K562 (cell line): ENCODE measurements around the gene IKBKE. TPM values are rescaled to one million over a fixed set of nuclear protein-coding genes. Genes with fewer than 3 reads are reported as not detected.

Experiments used
- ATAC-seq: fragments of 200-7000 bp; cut with Tn5 transposase; 3 replicates; pipeline ENCODE4 v1.9.1; 2020; ENCODE audit warnings: moderate library complexity
- BruUV-seq: library from RNA; stranded (reverse); fragments of 400-500 nt; replicated peaks from 2 replicates; lab custom pipeline; 2021; lab: Mats Ljungman, UMichigan
- CTCF ChIA-PET: fragments of 300-600 bp; formaldehyde crosslinking; extraction: SDS; loops from one replicate; lab custom pipeline; 2021; ENCODE audit warnings: low intra/inter-chr PET ratio; lab: Yijun Ruan, JAX
- POLR2A ChIA-PET: fragments of 300-600, 350-650 bp; sonication (Branson Sonifier 250); formaldehyde crosslinking; extraction: SDS; loops from one replicate; lab custom pipeline; 2021; ENCODE audit warnings: antibody characterized with exemption, inconsistent platforms; lab: Yijun Ruan, JAX
- DNase-seq, 4 experiments: peaks; one replicate each; pipeline versions ENCODE4 v3.0.0 to v3.0.0-alpha.2; 2011 to 2018; ENCODE audit warnings: low spot score in 3 of 4, mixed read lengths in 3 of 4; ENCODE audit errors: extremely low read depth in 1 of 4
- FAIRE-seq: peaks from 2 replicates; lab custom pipeline; 2011; peaks lifted over from hg19 to GRCh38; lab: Jason Lieb, UNC
- H2AFZ ChIP-seq: 2 replicates; pipeline ENCODE4 v1.6.0; 2011; ENCODE audit warnings: low read depth, low read length, control low read depth, inconsistent platforms
- H3K27ac ChIP-seq: fragments of 200-600 bp; 3 replicates; pipeline ENCODE4 v1.8.0; 2011; ENCODE audit warnings: low read depth, mild to moderate bottlenecking, control low read depth, inconsistent platforms, low read length, moderate library complexity, mixed read lengths; ENCODE audit errors: extremely low read depth
- H3K27me3 ChIP-seq, 2 experiments: fragments of 300-600 bp in 1 of 2; 2 replicates in 1 of 2; 3 replicates in 1 of 2; pipeline versions ENCODE4 v1.6.0 to v1.8.0; 2011; ENCODE audit warnings: inconsistent platforms in 2 of 2, low read length in 2 of 2, mild to moderate bottlenecking in 1 of 2, mixed read lengths in 1 of 2, moderate library complexity in 1 of 2; ENCODE audit not compliant: control insufficient read depth in 2 of 2, insufficient read depth in 2 of 2
- H3K36me3 ChIP-seq: fragments of 300-600 bp; 3 replicates; pipeline ENCODE4 v1.8.0; 2011; ENCODE audit warnings: mild to moderate bottlenecking, low read length, inconsistent platforms; ENCODE audit not compliant: control insufficient read depth, insufficient read depth
- H3K4me1 ChIP-seq, 2 experiments: fragments of 200-600 bp in 1 of 2; replicated peaks in 1 of 2; 2 replicates in 1 of 2; 3 replicates in 1 of 2; pipeline versions ENCODE4 v1.5.1 to v1.8.0; 2011; ENCODE audit warnings: inconsistent platforms in 2 of 2, low read length in 2 of 2, mild to moderate bottlenecking in 1 of 2, mixed read lengths in 1 of 2, moderate library complexity in 1 of 2; ENCODE audit not compliant: control insufficient read depth in 2 of 2, insufficient read depth in 2 of 2
- H3K4me2 ChIP-seq: 2 replicates; pipeline ENCODE4 v1.6.1; 2011; ENCODE audit warnings: low read length, control low read depth, inconsistent platforms, mixed read lengths; ENCODE audit not compliant: insufficient read depth
- H3K4me3 ChIP-seq: fragments of 200-600 bp; sonication (generic), shearing (Covaris generic); 2 replicates; pipeline ENCODE4 v1.5.1; 2016; ENCODE audit warnings: control low read depth, inconsistent platforms
- H3K79me2 ChIP-seq: fragments of 200-600 bp; 3 replicates; pipeline ENCODE4 v1.8.0; 2011; ENCODE audit warnings: low read length, inconsistent platforms; ENCODE audit not compliant: control insufficient read depth, insufficient read depth
- H3K9ac ChIP-seq, 2 experiments: 2 replicates each; pipeline versions ENCODE4 v1.6.0 to v1.6.1; 2011; ENCODE audit warnings: low read depth in 2 of 2, low read length in 2 of 2, control low read depth in 1 of 2, inconsistent platforms in 1 of 2, mild to moderate bottlenecking in 1 of 2, mixed read lengths in 1 of 2; ENCODE audit not compliant: insufficient read depth in 1 of 2
- H3K9me1 ChIP-seq: one replicate; pipeline ENCODE4 v1.6.0; 2011; ENCODE audit warnings: inconsistent platforms, mild to moderate bottlenecking, low read length, moderate library complexity; ENCODE audit not compliant: control insufficient read depth, insufficient read depth
- H3K9me3 ChIP-seq: replicated peaks from 2 replicates; pipeline ENCODE4 v1.5.1; 2011; ENCODE audit warnings: low read depth, low read length, inconsistent platforms; ENCODE audit not compliant: control insufficient read depth, insufficient read depth
- H4K20me1 ChIP-seq: replicated peaks from 2 replicates; pipeline ENCODE4 v1.6.1; 2011; ENCODE audit warnings: low read length, inconsistent platforms, mixed read lengths; ENCODE audit not compliant: control insufficient read depth, insufficient read depth
- MTA2 ChIP-seq: fragments of 450-650 bp; IDR thresholded peaks from 2 replicates; pipeline ENCODE4 v1.6.1; 2016; ENCODE audit warnings: low read depth
- MYBL2 ChIP-seq, 2 experiments: fragments of 450-650 bp in 1 of 2; sonication (generic) in 1 of 2; formaldehyde crosslinking in 1 of 2; IDR thresholded peaks; 2 replicates each; pipeline versions ENCODE4 v1.6.1 to v1.8.1; 2017 to 2022; ENCODE audit warnings: borderline replicate concordance in 1 of 2, inconsistent platforms in 1 of 2, low read depth in 1 of 2, mild to moderate bottlenecking in 1 of 2, missing genetic modification reagents in 1 of 2, moderate library complexity in 1 of 2
- RBM17 ChIP-seq: fragments of 200-400 bp; formaldehyde crosslinking; IDR thresholded peaks from 2 replicates; pipeline ENCODE4 v1.6.1; 2017; ENCODE audit warnings: low read depth, mild to moderate bottlenecking, low read length, borderline replicate concordance
- RREB1 ChIP-seq: fragments of 250-450 bp; sonication (Bioruptor Pico); IDR thresholded peaks from 2 replicates; pipeline ENCODE4 v1.4.0; 2020
- SLC30A9 ChIP-seq: fragments of 250-450 bp; sonication (Bioruptor Pico); IDR thresholded peaks from 2 replicates; pipeline ENCODE4 v1.8.0; 2022; ENCODE audit warnings: mild to moderate bottlenecking, moderate library complexity
- SMAD4 ChIP-seq: fragments of 250-450 bp; sonication (Bioruptor Pico); conservative IDR thresholded peaks from 2 replicates; pipeline ENCODE4 v1.8.0; 2021; ENCODE audit warnings: inconsistent platforms, mild to moderate bottlenecking, moderate library complexity
- ZNF277 ChIP-seq: fragments of 250-450 bp; sonication (Bioruptor Pico); IDR thresholded peaks from 2 replicates; pipeline ENCODE4 v1.8.0; 2022; ENCODE audit warnings: inconsistent platforms, mild to moderate bottlenecking, moderate library complexity, borderline replicate concordance
- WGBS: fragments of 100-300 bp; shearing (Covaris generic); methylation state at CpG from one replicate; pipeline ENCODE4 v1.1.6; 2016; ENCODE audit warnings: low coverage, mixed read lengths; ENCODE audit not compliant: insufficient coverage; ENCODE audit errors: missing lambda C conversion rate; 5-methylcytosine and 5-hydroxymethylcytosine counted together
- in situ Hi-C: fragments of 300-500 bp; cut with MboI; formaldehyde crosslinking; loops from 4 replicates; pipeline ENCODE4 v1.15.0; 2018; ENCODE audit warnings: inconsistent platforms, mixed read lengths
- intact Hi-C: fragments of 100-400 bp; cut with micrococcal nuclease; formaldehyde crosslinking; loops from 2 replicates; pipeline ENCODE4 v1.14.2; 2022
- polyA plus RNA-seq, 8 experiments: library from polyadenylated mRNA; depleted of rRNA in 4 of 8; stranded (reverse) in 5 of 8; unstranded in 3 of 8; fragments of >200 nt; fragmentation: Nextera tagmentation in 2 of 8; fragmentation: Illumina TruSeq in 1 of 8; extraction: Ambion mirVana in 2 of 8; extraction: Trizol in 1 of 8; gene quantifications; 2 replicates each; pipeline versions ENCODE4 v1.2.1 to v1.2.3, GENCODE V29; 2011 to 2014; ENCODE audit warnings: inconsistent platforms in 1 of 8, missing spikeins in 1 of 8
- total RNA-seq, 7 experiments: library from RNA; depleted of rRNA in 6 of 7; stranded (reverse); fragments of >200 nt in 6 of 7; fragmentation: Illumina TruSeq in 2 of 7; extraction: Trizol in 2 of 7; gene quantifications; 2 replicates each; pipeline versions ENCODE4 v1.2.1 to v1.2.3, GENCODE V29; 2011 to 2021; ENCODE audit warnings: low replicate concordance in 1 of 7
- TF ChIP-seq, protein P1 (sequence below): sonication (generic); formaldehyde crosslinking; IDR thresholded peaks from 2 replicates; pipeline ENCODE4 v1.8.0; 2022; ENCODE audit warnings: mild to moderate bottlenecking, missing genetic modification reagents

Gene IKBKE
- total and polyA plus RNA-seq, 9 of the 15 experiments (the other 6 are each of a cell fraction or from before 2014, with no cell fraction given): 2.3 to 9.0 (median 4.8) TPM

DNA sequence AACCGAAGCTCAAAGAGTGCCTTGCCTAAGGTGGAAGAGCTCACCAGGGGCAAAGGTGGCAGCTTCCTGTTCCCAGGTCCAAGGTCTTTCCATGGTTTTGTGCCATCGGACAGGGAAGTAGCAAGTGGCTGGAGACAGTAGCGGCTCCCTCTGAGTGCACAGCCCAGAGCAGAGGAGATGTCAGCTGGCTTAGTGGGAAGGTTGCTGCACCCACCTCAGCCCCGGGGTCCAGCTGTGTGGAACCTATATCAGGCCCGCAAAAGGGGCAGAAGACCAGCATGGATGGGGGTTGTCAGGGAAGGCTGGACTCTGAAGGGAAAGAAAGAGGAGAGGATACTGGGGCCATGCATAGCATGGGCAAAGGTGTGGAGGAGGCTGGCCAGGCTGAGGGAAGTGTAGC is 6.8 kb downstream of the IKBKE start (continued):
- no peak for TF ChIP-seq ZNF277 (CRISPR knock-in tag)
- no peak for TF ChIP-seq SMAD4 (CRISPR knock-in tag)
- TF ChIP-seq RBM17: no peak
- TF ChIP-seq, all 486 proteins: peak for 0

- H3K27me3 ChIP-seq: peaks cover 18 to 45% of the 10 kb centered on the region in 2 experiments; a peak in 4 of 5 replicates
- ChIA-PET POLR2A (interaction anchor here (0.6 kb wide), 1 partner anchor 35 kb away, joined by 3 read pairs; no protein-coding TSS in a partner anchor), CTCF (interaction anchor here (3.0 kb wide), 1 partner anchor 106 kb away, joined by 19 read pairs; no protein-coding TSS in a partner anchor)
- ATAC-seq (no peak), FAIRE-seq (no peak), DNase-seq (no peak)
- H3K9me3 ChIP-seq: no peaks in the 10 kb centered on the region
- no peak overlapping the region for H3K4me2 ChIP-seq
- intact Hi-C loops: loop anchor here (5.0 to 10.0 kb wide), 2 partner anchors 435 to 597 kb away; no protein-coding TSS in a partner anchor
- WGBS: 17% methylated on average over 19 of the region's 21 CpGs
- H3K36me3 ChIP-seq: no peaks in the 10 kb centered on the region
- H3K79me2 ChIP-seq: no peaks in the 10 kb centered on the region
- no peak overlapping the region for H3K27ac ChIP-seq
- H3K4me3 ChIP-seq: no peak overlapping the region
- no peak overlapping the region for H2AFZ ChIP-seq
- peaks cover 0 to 8% of the 10 kb centered on the region in 2 experiments; a peak in 4 of 5 replicates for H3K4me1 ChIP-seq
- in situ Hi-C loops: no loop called here
- H4K20me1 ChIP-seq: 0 out of 2 replicates have a peak, but pooled peaks cover 5% of the 10 kb centered on the region
- no peaks in the 10 kb centered on the region for H3K9me1 ChIP-seq
- H3K9ac ChIP-seq: peak overlapping the region in 1 of 2 experiments; percentile 72; a peak in 1 of 4 replicates
- BruUV-seq: no TSS peak
- TF ChIP-seq MTA2: no peak
- no peak for TF ChIP-seq MYBL2 (IDR thresholded peaks at IDR 0.05; ENCODE audit: low read depth)
- TF ChIP-seq MYBL2 (CRISPR knock-in tag; IDR thresholded peaks at IDR 0.05; ENCODE audit: borderline replicate concordance): no peak
- no peak for TF ChIP-seq RREB1
- no peak for TF ChIP-seq SLC30A9 (CRISPR knock-in tag)
- TF ChIP-seq, protein P1, sequence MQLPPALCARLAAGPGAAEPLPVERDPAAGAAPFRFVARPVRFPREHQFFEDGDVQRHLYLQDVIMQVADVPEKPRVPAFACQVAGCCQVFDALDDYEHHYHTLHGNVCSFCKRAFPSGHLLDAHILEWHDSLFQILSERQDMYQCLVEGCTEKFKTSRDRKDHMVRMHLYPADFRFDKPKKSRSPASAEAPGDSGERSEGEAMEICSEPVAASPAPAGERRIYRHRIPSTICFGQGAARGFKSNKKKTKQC (CRISPR knock-in tag): no peak
Observed at GRCh38 chr1:206477581-206478380, 7.5 kb downstream of the IKBKE start.
